NCI-H774 (cell line): Measurements from ENCODE around the gene CALY.
"Not testable (repeated sequence)": the region's sequence is repeated elsewhere in the genome, so short reads cannot be mapped to it uniquely, and the experiment has no call there.

Experiments used
- DNase-seq: peaks from one replicate; lab custom pipeline; 2025; lab: John Stamatoyannopoulos, UW

Gene CALY

GRCh38 chr10:133336577-133337369, at the start of gene CALY:
CALY (minus strand) TSS chr10:133336896; CDS start chr10:133328989, 7,907 bp downstream.
- no peak for DNase-seq

GRCh38 chr10:133385214-133385613, 48.5 kb upstream of the CALY start:
- DNase-seq, result no peak

- no peak for DNase-seq
Measured at GRCh38 chr10:133384071-133384470, 47.4 kb upstream of the CALY start.

- no peak for DNase-seq
Measured at GRCh38 chr10:133383551-133383950, 46.9 kb upstream of the CALY start.

GRCh38 chr10:133381036-133381435, 44.3 kb upstream of the CALY start:
- DNase-seq, result no peak

GRCh38 chr10:133379801-133380666, 43.3 kb upstream of the CALY start:
- DNase-seq, result no peak

GRCh38 chr10:133379152-133379800, 42.6 kb upstream of the CALY start, which contains the start of gene PAOX:
PAOX (plus strand) TSS chr10:133379262; CDS start chr10:133379317, 55 bp downstream.
- peak; percentile 8 for DNase-seq

GRCh38 chr10:133378251-133379096, 41.8 kb upstream of the CALY start:
- no peak for DNase-seq

- DNase-seq, result no peak
Measured at GRCh38 chr10:133377818-133378250, 41.1 kb upstream of the CALY start.

GRCh38 chr10:133377025-133377817, 40.5 kb upstream of the CALY start:
- DNase-seq, result no peak

- not testable (repeated sequence) for DNase-seq
Measured at GRCh38 chr10:133376183-133376582, 39.5 kb upstream of the CALY start.

GRCh38 chr10:133375357-133376115, 38.8 kb upstream of the CALY start:
- DNase-seq, result no peak

GRCh38 chr10:133373174-133374090, 36.7 kb upstream of the CALY start, which contains the start of gene ECHS1:
ECHS1 (minus strand) TSS chr10:133373354; CDS start chr10:133373333, 21 bp downstream.
- peak; percentile 81 for DNase-seq

GRCh38 chr10:133372507-133372906, 35.8 kb upstream of the CALY start:
- DNase-seq, result no peak

- no peak for DNase-seq
Measured at GRCh38 chr10:133370030-133370786, 33.5 kb upstream of the CALY start.

GRCh38 chr10:133368153-133368552, 31.5 kb upstream of the CALY start:
- DNase-seq, result no peak

GRCh38 chr10:133367461-133367860, 30.8 kb upstream of the CALY start:
- not testable (repeated sequence) for DNase-seq

GRCh38 chr10:133366751-133367150, 30.1 kb upstream of the CALY start:
- no peak for DNase-seq
